WI38 (cell line): ENCODE data around the gene DYRK1B.

ENCODE experiments used
- H3K4me3 ChIP-seq: 2 replicates; pipeline ENCODE4 v1.5.1; 2011; ENCODE audit warnings: low read depth, mild to moderate bottlenecking, control low read depth, low read length
- TF ChIP-seq, protein P1 (sequence below): IDR thresholded peaks from 2 replicates; pipeline ENCODE4 v1.5.1; 2012; ENCODE audit warnings: low read depth, mild to moderate bottlenecking, control low read depth, low read length

DYRK1B gene

DNA sequence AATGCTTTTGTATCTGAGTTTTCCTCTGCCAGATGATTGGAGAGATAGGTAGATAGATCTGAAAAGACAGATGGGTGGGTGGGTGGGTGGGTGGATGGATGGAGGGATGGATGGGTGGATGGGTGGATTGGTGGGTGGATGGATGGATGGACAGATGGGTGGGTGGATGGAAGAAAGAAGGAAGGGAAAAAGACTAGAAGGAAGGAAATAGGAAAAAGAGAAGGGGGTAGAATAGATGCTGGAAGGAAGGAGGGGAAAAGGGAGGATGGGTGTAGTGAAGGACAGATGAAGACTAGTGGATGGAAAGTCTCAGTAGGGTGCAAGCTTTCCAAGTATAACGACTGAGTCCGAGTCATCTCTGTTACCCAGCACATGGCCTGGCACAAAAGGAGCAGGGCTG is 31.2 kb upstream of the DYRK1B start:
- no peak overlapping the region for H3K4me3 ChIP-seq
- TF ChIP-seq, protein P1, sequence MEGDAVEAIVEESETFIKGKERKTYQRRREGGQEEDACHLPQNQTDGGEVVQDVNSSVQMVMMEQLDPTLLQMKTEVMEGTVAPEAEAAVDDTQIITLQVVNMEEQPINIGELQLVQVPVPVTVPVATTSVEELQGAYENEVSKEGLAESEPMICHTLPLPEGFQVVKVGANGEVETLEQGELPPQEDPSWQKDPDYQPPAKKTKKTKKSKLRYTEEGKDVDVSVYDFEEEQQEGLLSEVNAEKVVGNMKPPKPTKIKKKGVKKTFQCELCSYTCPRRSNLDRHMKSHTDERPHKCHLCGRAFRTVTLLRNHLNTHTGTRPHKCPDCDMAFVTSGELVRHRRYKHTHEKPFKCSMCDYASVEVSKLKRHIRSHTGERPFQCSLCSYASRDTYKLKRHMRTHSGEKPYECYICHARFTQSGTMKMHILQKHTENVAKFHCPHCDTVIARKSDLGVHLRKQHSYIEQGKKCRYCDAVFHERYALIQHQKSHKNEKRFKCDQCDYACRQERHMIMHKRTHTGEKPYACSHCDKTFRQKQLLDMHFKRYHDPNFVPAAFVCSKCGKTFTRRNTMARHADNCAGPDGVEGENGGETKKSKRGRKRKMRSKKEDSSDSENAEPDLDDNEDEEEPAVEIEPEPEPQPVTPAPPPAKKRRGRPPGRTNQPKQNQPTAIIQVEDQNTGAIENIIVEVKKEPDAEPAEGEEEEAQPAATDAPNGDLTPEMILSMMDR = no peak

DNA sequence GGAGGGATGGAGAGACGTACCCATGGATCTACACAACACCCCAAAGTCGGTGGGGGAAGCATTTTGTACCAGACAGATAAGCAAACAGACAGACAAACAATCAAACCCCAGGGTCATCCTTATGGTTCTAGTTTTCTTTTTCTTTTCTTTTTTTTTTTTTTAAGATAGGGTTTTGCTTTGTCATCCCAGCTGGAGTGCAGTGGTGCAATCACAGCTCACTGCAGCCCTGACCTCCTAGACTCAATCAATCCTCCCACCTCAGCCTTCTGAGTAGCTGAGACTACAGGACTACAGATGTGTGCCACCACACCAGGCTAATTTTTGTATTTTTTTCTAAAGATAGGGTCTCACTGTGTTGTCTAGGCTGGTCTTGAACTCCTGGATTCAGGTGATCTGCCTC is 30.2 kb upstream of the DYRK1B start:
- TF ChIP-seq, protein P1 = no peak
- H3K4me3 ChIP-seq = no peak overlapping the region

DNA sequence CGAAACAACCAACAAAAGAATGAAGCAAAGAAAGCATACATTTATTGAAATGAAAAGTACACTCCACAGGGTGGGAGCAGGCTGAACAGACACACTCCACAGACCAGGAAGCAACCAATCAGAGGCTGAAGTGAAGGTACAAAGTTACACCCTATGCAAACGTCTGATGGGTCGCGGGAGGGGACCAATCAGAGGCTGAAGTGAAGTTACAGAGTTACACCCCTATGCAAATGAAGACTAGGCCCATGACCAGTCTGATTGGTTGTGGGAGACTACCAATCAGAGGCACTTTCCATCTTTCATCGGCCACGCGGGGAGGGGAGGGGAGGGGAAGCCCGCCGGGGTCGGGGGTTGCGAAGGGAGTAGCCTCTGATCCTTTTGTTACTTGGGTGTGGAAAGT is 24.6 kb upstream of the DYRK1B start:
- TF ChIP-seq, protein P1 = no peak
- no peak overlapping the region for H3K4me3 ChIP-seq

DNA sequence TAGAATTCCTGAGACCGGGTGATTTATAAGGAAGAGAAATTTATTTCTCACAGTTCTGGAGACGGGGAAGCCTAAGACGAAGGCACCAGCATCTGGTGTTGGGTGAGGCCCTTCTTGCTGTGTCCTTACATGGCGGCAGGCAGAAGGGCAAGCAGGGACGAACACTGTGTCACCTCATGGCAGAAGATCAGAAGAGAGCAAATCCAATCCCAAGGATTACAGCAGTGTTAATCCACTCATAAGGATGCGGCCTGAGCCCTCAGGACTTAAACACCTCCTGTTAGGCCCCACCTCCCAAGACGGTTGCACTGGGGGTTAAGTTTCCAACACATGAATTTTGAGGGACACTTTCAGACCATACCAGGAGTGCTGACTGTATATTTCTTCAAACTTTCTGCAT is 18.9 kb upstream of the DYRK1B start:
- no peak overlapping the region for H3K4me3 ChIP-seq
- TF ChIP-seq, protein P1 = no peak

DNA sequence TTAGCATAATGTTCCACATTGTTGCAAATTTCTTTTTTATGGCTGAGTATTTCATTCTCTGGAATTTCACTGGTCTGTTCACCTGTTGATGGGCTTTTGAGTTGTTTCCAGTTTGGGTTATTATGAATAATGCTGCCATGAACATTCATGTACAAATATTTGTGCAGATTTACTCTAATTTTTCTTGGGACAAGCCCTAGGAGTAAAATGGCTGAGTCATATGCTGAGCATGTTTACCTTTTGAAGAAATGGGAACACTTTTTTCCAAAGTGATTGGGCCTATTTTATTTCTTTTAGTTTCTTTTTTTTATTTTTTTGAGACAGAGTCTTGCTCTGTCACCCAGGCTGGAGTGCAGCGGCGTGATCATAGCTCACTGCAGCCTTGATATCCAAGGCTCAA is 16.9 kb upstream of the DYRK1B start:
- H3K4me3 ChIP-seq = no peak overlapping the region
- TF ChIP-seq, protein P1 = no peak

DNA sequence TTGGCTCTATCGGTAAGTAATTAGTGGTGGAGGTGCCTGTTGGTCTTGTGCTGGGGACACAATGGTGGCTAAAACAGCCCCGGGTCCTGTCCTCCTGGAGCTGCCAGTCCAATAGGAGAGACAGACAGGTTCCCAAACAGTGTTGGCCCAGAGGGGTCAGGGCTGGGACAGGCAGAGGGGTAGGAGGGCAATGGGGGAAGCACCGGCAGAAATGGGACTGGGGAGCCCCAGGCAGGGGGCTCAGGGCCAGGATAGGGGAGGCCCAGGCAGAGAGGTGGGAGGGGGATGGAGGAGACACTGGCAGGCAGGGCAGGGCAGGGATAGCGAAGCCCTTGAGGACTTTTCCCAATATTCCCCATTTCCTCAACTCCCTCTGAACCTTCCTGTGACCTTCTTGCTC is 14.4 kb upstream of the DYRK1B start:
- no peak overlapping the region for H3K4me3 ChIP-seq

DNA sequence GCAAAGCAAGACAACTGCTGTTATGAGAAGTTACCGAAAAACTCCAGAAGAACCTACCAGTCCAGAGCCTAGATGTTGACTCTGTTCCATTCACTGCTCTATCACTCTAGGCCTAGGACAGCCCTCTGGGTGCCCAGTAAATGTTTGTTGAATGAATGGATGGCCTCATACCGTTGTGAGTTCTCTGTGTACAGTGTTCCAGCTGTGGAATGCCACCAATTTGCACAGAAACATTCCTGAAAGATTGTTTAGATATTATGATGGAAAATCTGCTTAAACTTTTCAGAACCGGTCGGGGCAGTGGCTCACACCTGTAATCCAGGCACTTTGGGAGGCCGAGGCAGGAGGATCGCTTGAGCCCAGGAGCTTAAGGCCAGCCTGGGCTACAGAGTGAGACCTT is 13.6 kb upstream of the DYRK1B start:
- TF ChIP-seq, protein P1 = no peak
- no peak overlapping the region for H3K4me3 ChIP-seq

More for the DNA sequence above, 14.4 kb upstream of the DYRK1B start:
- TF ChIP-seq, protein P1 = no peak
